Esophagus muscularis mucosa (tissue), 4 donors: ENCODE results near the gene PAWR. TPM values are rescaled to one million over a fixed set of nuclear protein-coding genes. Genes with fewer than 3 reads are reported as not detected.

Experiments
- DNase-seq: peaks from one replicate; pipeline ENCODE4 v3.0.0-alpha.2; 2017; ENCODE audit errors: extremely low spot score
- H3K27ac ChIP-seq, 4 donors: fragments of 200-600 bp; sonication (generic); replicated peaks in 1 of 4; 1 replicate in 3 of 4; 2 replicates in 1 of 4; pipeline ENCODE4 v1.5.1; 2016 to 2019; ENCODE audit warnings: mild to moderate bottlenecking in 1 of 4
- H3K27me3 ChIP-seq, 4 donors: fragments of 200-600 bp; sonication (generic); one replicate each; pipeline versions ENCODE4 v1.5.1 to v1.6.0; 2016 to 2019
- H3K36me3 ChIP-seq, 4 donors: fragments of 200-600 bp; sonication (generic); one replicate each; pipeline ENCODE4 v1.5.1; 2016 to 2019
- H3K4me1 ChIP-seq, 4 donors: fragments of 200-600 bp; sonication (generic); one replicate each; pipeline ENCODE4 v1.5.1; 2016 to 2019
- H3K4me3 ChIP-seq, 4 donors: fragments of 200-600 bp; sonication (generic); 1 replicate in 2 of 4; 2 replicates in 2 of 4; pipeline ENCODE4 v1.5.1; 2016 to 2019; ENCODE audit warnings: mild to moderate bottlenecking in 4 of 4, moderate library complexity in 1 of 4
- H3K9me3 ChIP-seq, 4 donors: fragments of 200-600 bp; sonication (generic); 1 replicate in 3 of 4; 2 replicates in 1 of 4; pipeline ENCODE4 v1.5.1; 2016 to 2019
- CTCF ChIP-seq, 3 experiments: fragments of 200-600 bp in 2 of 3; fragments of 450-650 bp in 1 of 3; sonication (generic) in 2 of 3; IDR thresholded peaks; one replicate each; pipeline ENCODE4 v1.5.1; 2017 to 2019; ENCODE audit warnings: antibody characterized with exemption in 3 of 3, mild to moderate bottlenecking in 2 of 3, moderate library complexity in 1 of 3
- EP300 ChIP-seq: sonication (generic); formaldehyde crosslinking; IDR thresholded peaks from one replicate; pipeline ENCODE4 v1.6.1; 2017; ENCODE audit warnings: antibody characterized with exemption
- POLR2A ChIP-seq: fragments of 450-650 bp; IDR thresholded peaks from one replicate; pipeline ENCODE4 v1.6.1; 2017; ENCODE audit warnings: antibody characterized with exemption, moderate library complexity, mild to moderate bottlenecking, low read depth
- POLR2AphosphoS5 ChIP-seq, 2 donors: sonication (generic); formaldehyde crosslinking; IDR thresholded peaks; one replicate each; pipeline ENCODE4 v1.6.1; 2017; ENCODE audit warnings: antibody characterized with exemption in 2 of 2
- WGBS: methylation state at CpG from one replicate; pipeline ENCODE4 v1.1.5; 2018; 5-methylcytosine and 5-hydroxymethylcytosine counted together
- intact Hi-C: fragments of 100-400 bp; cut with DNase I; formaldehyde crosslinking; loops from one replicate; pipeline ENCODE4 v1.15.1; 2023
- total RNA-seq, 4 donors: library from RNA; depleted of rRNA; stranded (reverse); fragments of >200 nt; gene quantifications; one replicate each; pipeline versions ENCODE4 v1.1.0 to v1.2.1, GENCODE V29; 2016

The PAWR gene
- total RNA-seq, 4 donors from 2014 or later, result 63.1 to 127 (median 97.9) TPM

- H3K27me3 ChIP-seq, result no peaks in the 10 kb centered on the region
- H3K27ac ChIP-seq, result no peak overlapping the region
- TF ChIP-seq CTCF (IDR thresholded peaks at IDR 0.05) (no peak), POLR2A (no peak), EP300 (no peak), POLR2AphosphoS5 (IDR thresholded peaks at IDR 0.05) (no peak)
- 80% methylated on average over 3 of the region's 3 CpGs for WGBS
- H3K9me3 ChIP-seq, result no peaks in the 10 kb centered on the region
- intact Hi-C loops, result no loop called here
- no peak for DNase-seq
- H3K36me3 ChIP-seq, result no peaks in the 10 kb centered on the region
- peaks cover 0 to 31% (median 26%) of the 10 kb centered on the region in 4 donors for H3K4me1 ChIP-seq
- no peak overlapping the region for H3K4me3 ChIP-seq
Measured at GRCh38 chr12:79674629-79675028, 16.1 kb downstream of the PAWR start.

GRCh38 chr12:79673354-79673753, 17.4 kb downstream of the PAWR start:
- Histone ChIP-seq H3K4me1 (peaks cover 0 to 25% (median 17%) of the 10 kb centered on the region in 4 donors), H3K27me3 (no peaks in the 10 kb centered on the region), H3K27ac (no peak overlapping the region), H3K36me3 (no peaks in the 10 kb centered on the region), H3K4me3 (no peak overlapping the region), H3K9me3 (no peaks in the 10 kb centered on the region)
- TF ChIP-seq POLR2AphosphoS5 (IDR thresholded peaks at IDR 0.05) (no peak), POLR2A (no peak), CTCF (IDR thresholded peaks at IDR 0.05) (no peak), EP300 (no peak)
- intact Hi-C loops, result no loop called here
- no peak for DNase-seq
- 93% methylated on average over 4 of the region's 4 CpGs for WGBS

DNA sequence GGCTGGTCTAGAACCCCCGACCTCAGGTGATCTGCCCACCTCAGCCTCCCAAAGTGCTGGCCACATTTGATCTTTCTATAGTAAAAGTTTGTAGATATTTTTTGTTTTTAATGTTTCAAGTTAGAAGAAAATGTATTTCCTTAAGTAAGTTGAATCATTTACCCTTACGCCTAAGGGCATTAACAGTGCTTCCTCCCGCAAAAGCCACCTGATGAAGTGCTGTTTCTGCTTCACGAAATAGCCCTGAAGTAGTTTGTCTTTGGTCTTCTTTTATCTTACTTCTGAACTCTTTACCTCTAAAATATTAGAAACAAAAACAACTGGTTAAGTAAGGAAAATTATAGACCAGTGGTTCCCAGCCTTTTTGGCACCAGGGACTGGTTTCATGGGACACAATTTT, 22.7 kb downstream of the PAWR start:
- Histone ChIP-seq H3K27ac (no peak overlapping the region), H3K4me1 (peaks cover 0 to 30% (median 27%) of the 10 kb centered on the region in 4 donors), H3K4me3 (no peak overlapping the region), H3K36me3 (peaks cover 0 to 3% (median 0%) of the 10 kb centered on the region in 4 donors), H3K27me3 (no peaks in the 10 kb centered on the region), H3K9me3 (no peaks in the 10 kb centered on the region)
- no peak for TF ChIP-seq POLR2AphosphoS5 (IDR thresholded peaks at IDR 0.05)
- no peak for TF ChIP-seq POLR2A
- TF ChIP-seq EP300, result no peak
- TF ChIP-seq CTCF (IDR thresholded peaks at IDR 0.05), result no peak
- intact Hi-C loops, result no loop called here
- no peak for DNase-seq
- WGBS, result 96% methylated on average over 4 of the region's 4 CpGs

DNA sequence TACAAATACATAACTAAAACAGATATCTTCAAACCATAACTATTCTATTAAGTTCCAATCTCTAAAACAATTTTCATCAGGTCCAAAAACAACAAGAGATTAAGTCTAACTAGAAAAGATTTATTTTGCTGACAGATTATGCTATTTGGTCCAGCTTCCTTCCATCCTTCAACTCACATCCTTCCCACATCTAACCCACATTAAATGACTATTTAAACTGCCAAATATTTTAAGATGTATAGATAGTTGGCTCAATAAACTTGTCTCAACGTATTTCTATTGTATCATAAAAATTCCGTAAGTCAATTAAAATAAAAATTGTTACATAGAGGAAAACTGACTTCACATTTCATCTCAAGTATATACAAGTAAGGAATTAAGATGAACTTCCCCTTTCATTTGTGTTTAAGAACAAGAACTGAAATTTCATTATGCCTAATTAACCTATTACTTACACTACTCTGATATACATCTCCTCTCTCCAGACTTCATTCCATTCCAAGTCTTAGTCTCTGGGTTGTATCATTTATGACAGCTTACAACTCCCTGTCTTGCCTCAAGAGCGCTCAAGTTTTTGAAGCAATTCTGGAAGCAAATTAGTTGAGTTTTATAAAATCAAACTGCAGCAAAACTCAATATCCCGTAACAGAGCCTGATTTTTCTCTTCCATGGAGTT, 25.4 kb downstream of the PAWR start:
- Histone ChIP-seq H3K9me3 (no peaks in the 10 kb centered on the region), H3K36me3 (peaks cover 0 to 3% (median 0%) of the 10 kb centered on the region in 4 donors), H3K27me3 (no peaks in the 10 kb centered on the region), H3K27ac (no peak overlapping the region), H3K4me3 (no peak overlapping the region), H3K4me1 (peaks cover 0 to 36% (median 30%) of the 10 kb centered on the region in 4 donors)
- TF ChIP-seq EP300, result no peak
- TF ChIP-seq POLR2A, result no peak
- peak in 1 of 2 donors; percentile 61 for TF ChIP-seq POLR2AphosphoS5 (IDR thresholded peaks at IDR 0.05)
- TF ChIP-seq CTCF (IDR thresholded peaks at IDR 0.05), result no peak
- DNase-seq, result no peak
- intact Hi-C loops, result no loop called here
- WGBS, result 51% methylated on average over 4 of the region's 4 CpGs

DNA sequence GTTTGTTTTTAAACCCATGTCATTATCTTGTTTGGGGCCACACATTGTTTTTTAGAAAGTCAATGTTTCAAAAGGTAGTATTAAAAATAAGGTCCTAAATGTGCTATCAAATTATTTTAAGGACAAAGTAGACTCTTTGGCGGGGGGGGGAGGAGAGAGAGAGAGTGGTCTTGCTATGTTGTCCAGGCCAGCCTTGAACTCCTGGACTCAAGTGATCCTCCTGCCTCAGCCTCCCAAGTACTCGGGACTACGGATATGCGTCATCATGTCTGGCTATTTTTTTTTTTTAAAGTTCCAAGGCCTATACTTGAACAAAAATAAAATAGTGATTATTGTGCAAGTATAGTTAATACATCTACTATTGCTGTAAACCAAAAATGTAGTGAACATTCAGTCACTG, 26.2 kb downstream of the PAWR start:
- H3K27me3 ChIP-seq, result no peaks in the 10 kb centered on the region
- WGBS, result 83% methylated on average over 4 of the region's 4 CpGs
- intact Hi-C loops, result no loop called here

More for the DNA sequence above, 26.2 kb downstream of the PAWR start:
- no peak overlapping the region for H3K27ac ChIP-seq
- no peak for DNase-seq
- no peak overlapping the region for H3K4me3 ChIP-seq
- H3K36me3 ChIP-seq, result peaks cover 0 to 3% (median 0%) of the 10 kb centered on the region in 4 donors
- H3K9me3 ChIP-seq, result no peaks in the 10 kb centered on the region
- H3K4me1 ChIP-seq, result peaks cover 0 to 36% (median 30%) of the 10 kb centered on the region in 4 donors
- TF ChIP-seq POLR2A, result no peak
- TF ChIP-seq EP300, result no peak
